ENCODE data around the gene ANKRD6. TPM values are rescaled to one million over a fixed set of nuclear protein-coding genes. Genes with fewer than 3 reads are reported as not detected.

ANKRD6 gene
- total and polyA plus RNA-seq, 2 donors (not counting 1 experiment from before 2014, with no cell fraction given) = 3.8 to 10.5 TPM

- intact Hi-C loops (cut with micrococcal nuclease) = no loop called here
- no peak overlapping the region for H3K4me3 Mint-ChIP-seq
- Histone ChIP-seq H3K9ac (ENCODE audit: low read length) (no peak overlapping the region), H3K79me2 (ENCODE audit: control insufficient read depth, insufficient read depth, low read length) (no peaks in the 10 kb centered on the region), H3K36me3 (replicated peaks in 1 of 2; ENCODE audit: control extremely low read depth in 1 of 2, control insufficient read depth in 1 of 2, extremely low read depth in 1 of 2, insufficient read depth in 2 of 2, low read length in 1 of 2) (no peaks in the 10 kb centered on the region), H3K27me3 (replicated peaks in 1 of 4; ENCODE audit: control extremely low read depth in 1 of 4, control insufficient read depth in 3 of 4, insufficient read depth in 4 of 4, low read length in 3 of 4) (no peaks in the 10 kb centered on the region), H3K4me2 (replicated peaks; ENCODE audit: low read depth, low read length, poor library complexity, severe bottlenecking) (no peak overlapping the region), H3K4me3 (ENCODE audit: control extremely low read depth in 1 of 5, extremely low read depth in 1 of 5, insufficient read depth in 1 of 5, low read depth in 2 of 5, low read length in 4 of 5) (no peak overlapping the region), H3K27ac (ENCODE audit: low read length in 2 of 2) (no peak overlapping the region), H2AFZ (ENCODE audit: insufficient read depth, low read depth, low read length, poor library complexity, severe bottlenecking) (no peak overlapping the region), H3K9me3 (ENCODE audit: control extremely low read depth in 1 of 3, control insufficient read depth in 2 of 3, insufficient read depth in 1 of 3, low read length in 2 of 3) (no peaks in the 10 kb centered on the region), H4K20me1 (ENCODE audit: control insufficient read depth, insufficient read depth, low read length, poor library complexity, severe bottlenecking) (no peaks in the 10 kb centered on the region), H3K4me1 (ENCODE audit: control insufficient read depth in 2 of 2, insufficient read depth in 2 of 2, low read length in 2 of 2) (no peaks in the 10 kb centered on the region)
- ATAC-seq (ENCODE audit: low read depth) (no peak), DNase-seq (no peak)
- no peak for TF ChIP-seq EZH2 (IDR thresholded peaks at IDR 0.05; ENCODE audit: borderline replicate concordance, insufficient read depth, low read depth, low read length, poor library complexity, severe bottlenecking)
- TF ChIP-seq CTCF (IDR thresholded peaks at IDR 0.05) = no peak
- no peaks in the 10 kb centered on the region for H3K9me3 Mint-ChIP-seq (ENCODE audit: insufficient read depth)
- WGBS (ENCODE audit: insufficient coverage) = no CpG with 5 or more reads among the region's 2 CpGs
- no peaks in the 10 kb centered on the region for H3K4me1 Mint-ChIP-seq
- ChIA-PET CTCF (no interaction called here), POLR2A (no interaction called here)
- H3K27ac Mint-ChIP-seq = no peak overlapping the region
- H3K27me3 Mint-ChIP-seq = peaks cover 9% of the 10 kb centered on the region
These were observed 106.8 kb downstream of the ANKRD6 start for GRCh38 chr6:89539779-89540178.

- POLR2A ChIA-PET = no interaction called here
- TF ChIP-seq EZH2 (IDR thresholded peaks at IDR 0.05; ENCODE audit: borderline replicate concordance, insufficient read depth, low read depth, low read length, poor library complexity, severe bottlenecking) = no peak
- no peak for TF ChIP-seq CTCF (IDR thresholded peaks at IDR 0.05)
These were observed 109.3 kb downstream of the ANKRD6 start for GRCh38 chr6:89542081-89542857.

More at GRCh38 chr6:89542081-89542857, 109.3 kb downstream of the ANKRD6 start:
- H3K9me3 ChIP-seq (ENCODE audit: control extremely low read depth in 1 of 3, control insufficient read depth in 2 of 3, insufficient read depth in 1 of 3, low read length in 2 of 3) = no peaks in the 10 kb centered on the region
- H3K4me1 ChIP-seq (ENCODE audit: control insufficient read depth in 2 of 2, insufficient read depth in 2 of 2, low read length in 2 of 2) = no peaks in the 10 kb centered on the region
- DNase-seq (no peak), ATAC-seq (ENCODE audit: low read depth) (no peak)
- H3K4me3 Mint-ChIP-seq = no peak overlapping the region
- no peaks in the 10 kb centered on the region for H3K4me1 Mint-ChIP-seq
- CTCF ChIA-PET = interaction anchor here (0.7 kb wide), 1 partner anchor 9 kb away, joined by 3 read pairs; no protein-coding TSS in a partner anchor
- no peaks in the 10 kb centered on the region for H3K27me3 ChIP-seq (replicated peaks in 1 of 4; ENCODE audit: control extremely low read depth in 1 of 4, control insufficient read depth in 3 of 4, insufficient read depth in 4 of 4, low read length in 3 of 4)
- peaks cover 12% of the 10 kb centered on the region for H3K27me3 Mint-ChIP-seq
- no peaks in the 10 kb centered on the region for H3K9me3 Mint-ChIP-seq (ENCODE audit: insufficient read depth)
- no peaks in the 10 kb centered on the region for H3K36me3 ChIP-seq (replicated peaks in 1 of 2; ENCODE audit: control extremely low read depth in 1 of 2, control insufficient read depth in 1 of 2, extremely low read depth in 1 of 2, insufficient read depth in 2 of 2, low read length in 1 of 2)
- no peak overlapping the region for H3K9ac ChIP-seq (ENCODE audit: low read length)
- H3K27ac ChIP-seq (ENCODE audit: low read length in 2 of 2) = no peak overlapping the region
- no peaks in the 10 kb centered on the region for H4K20me1 ChIP-seq (ENCODE audit: control insufficient read depth, insufficient read depth, low read length, poor library complexity, severe bottlenecking)
- no peak overlapping the region for H2AFZ ChIP-seq (ENCODE audit: insufficient read depth, low read depth, low read length, poor library complexity, severe bottlenecking)
- no peak overlapping the region for H3K4me2 ChIP-seq (replicated peaks; ENCODE audit: low read depth, low read length, poor library complexity, severe bottlenecking)
- H3K79me2 ChIP-seq (ENCODE audit: control insufficient read depth, insufficient read depth, low read length) = no peaks in the 10 kb centered on the region
- no peak overlapping the region for H3K27ac Mint-ChIP-seq
- 100% methylated on average over 7 of the region's 12 CpGs for WGBS (ENCODE audit: insufficient coverage)
- no peak overlapping the region for H3K4me3 ChIP-seq (ENCODE audit: control extremely low read depth in 1 of 5, extremely low read depth in 1 of 5, insufficient read depth in 1 of 5, low read depth in 2 of 5, low read length in 4 of 5)
- intact Hi-C loops (cut with micrococcal nuclease) = no loop called here

Measured in B cell (primary cell).